B cell (primary cell): ENCODE measurements around the gene ADPRM.

Experiments used
- CTCF ChIP-seq: fragments of 200-600 bp; IDR thresholded peaks from one replicate; pipeline ENCODE4 v1.8.0; 2022; ENCODE audit warnings: antibody characterized with exemption, mild to moderate bottlenecking
- EZH2 ChIP-seq: IDR thresholded peaks from 2 replicates; pipeline ENCODE4 v1.6.1; 2012; ENCODE audit warnings: borderline replicate concordance, low read depth, mild to moderate bottlenecking, moderate library complexity, low read length; ENCODE audit not compliant: insufficient read depth, poor library complexity, severe bottlenecking

GRCh38 chr17:10726196-10726595, 28.8 kb downstream of the ADPRM start:
- TF ChIP-seq CTCF (no peak), EZH2 (no peak)
